Inferior parietal cortex (tissue), 1 donor: Measurements from ENCODE around the gene MRE11.
A peak's percentile ranks its signal among the peaks of the same experiment; 100 is the strongest.

Experiments
- DNase-seq: peaks from one replicate; pipeline ENCODE4 v3.0.0-alpha.2; 2016; ENCODE audit errors: extremely low spot score

The MRE11 gene

GRCh38 chr11:94493281-94494125 is at the start of gene MRE11, which contains the start of gene ANKRD49:
MRE11 (minus strand) TSS chr11:94493844; CDS start chr11:94492801, 1,043 bp downstream.
ANKRD49 (plus strand) TSS chr11:94493984; CDS start chr11:94496694, 2,710 bp downstream.
- peak; percentile 99 for DNase-seq

- no peak for DNase-seq
Observed at GRCh38 chr11:94539420-94539819, 45.8 kb upstream of the MRE11 start.

- no peak for DNase-seq
Observed at GRCh38 chr11:94537031-94537600, 43.5 kb upstream of the MRE11 start.

- no peak for DNase-seq
Observed at GRCh38 chr11:94536386-94536785, 42.7 kb upstream of the MRE11 start.

GRCh38 chr11:94533696-94534630 is 40.3 kb upstream of the MRE11 start:
- no peak for DNase-seq

GRCh38 chr11:94533206-94533605 is 39.6 kb upstream of the MRE11 start:
- no peak for DNase-seq

GRCh38 chr11:94532211-94532610 is 38.6 kb upstream of the MRE11 start:
- no peak for DNase-seq

- DNase-seq, result no peak
Observed at GRCh38 chr11:94528551-94528950, 34.9 kb upstream of the MRE11 start.

- no peak for DNase-seq
Observed at GRCh38 chr11:94526645-94527438, 33.2 kb upstream of the MRE11 start.

GRCh38 chr11:94525546-94526324 is 32.1 kb upstream of the MRE11 start:
- DNase-seq, result no peak

- DNase-seq, result no peak
Observed at GRCh38 chr11:94524341-94524740, 30.7 kb upstream of the MRE11 start.

GRCh38 chr11:94521684-94522083 is 28.0 kb upstream of the MRE11 start:
- DNase-seq, result no peak

GRCh38 chr11:94519478-94520084 is 25.9 kb upstream of the MRE11 start:
- DNase-seq, result peak; percentile 81

- no peak for DNase-seq
Observed at GRCh38 chr11:94518300-94518699, 24.7 kb upstream of the MRE11 start.

GRCh38 chr11:94516725-94517124 is 23.1 kb upstream of the MRE11 start:
- no peak for DNase-seq

GRCh38 chr11:94515398-94515797 is 21.8 kb upstream of the MRE11 start:
- no peak for DNase-seq

GRCh38 chr11:94513091-94513490 is 19.4 kb upstream of the MRE11 start:
- no peak for DNase-seq

- DNase-seq, result peak; percentile 44
Observed at GRCh38 chr11:94511932-94512781, 18.5 kb upstream of the MRE11 start, which contains the start of gene C11orf97. C11orf97 (plus strand) TSS chr11:94512461; CDS start chr11:94512529, 68 bp downstream.

GRCh38 chr11:94507485-94507884 is 13.8 kb upstream of the MRE11 start:
- DNase-seq, result no peak
